GM18526 (cell line): ENCODE results near the gene GLYATL2.

Experiments
- POLR2A ChIP-seq: IDR thresholded peaks from 3 replicates; pipeline ENCODE4 v1.6.1; 2011; ENCODE audit not compliant: insufficient read length; ENCODE audit errors: extremely low read depth

The GLYATL2 gene

DNA sequence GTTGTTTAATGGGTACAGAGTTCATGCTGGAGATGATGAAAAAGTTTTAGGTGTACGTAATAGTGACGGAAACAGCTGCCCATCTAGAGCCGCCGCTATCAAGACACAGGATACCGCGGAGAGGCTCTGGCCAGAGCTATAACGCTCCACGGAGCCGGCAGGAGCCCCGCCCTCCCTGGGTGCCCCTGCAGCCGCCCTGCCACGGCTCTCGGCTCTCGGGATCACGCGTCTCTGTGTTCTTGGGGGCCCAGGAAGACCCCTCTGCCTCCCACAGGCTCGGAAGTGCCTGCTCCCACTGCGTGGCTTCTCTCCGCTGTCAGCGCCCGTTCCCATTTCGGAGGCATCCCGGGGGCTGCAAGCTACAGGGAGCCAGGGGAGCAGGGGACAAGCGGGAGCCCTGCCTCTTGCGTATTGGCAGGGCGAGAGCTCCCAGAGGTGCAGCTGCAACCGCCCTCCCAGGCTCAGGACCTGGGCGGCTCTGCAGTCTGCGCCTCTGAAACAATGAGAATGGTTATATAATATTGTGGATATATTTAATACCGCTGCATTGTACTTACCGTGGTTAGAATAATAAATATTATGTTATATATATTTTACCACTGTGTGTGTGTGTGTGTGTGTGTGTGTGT, 13.7 kb downstream of the GLYATL2 start:
- no peak for TF ChIP-seq POLR2A

DNA sequence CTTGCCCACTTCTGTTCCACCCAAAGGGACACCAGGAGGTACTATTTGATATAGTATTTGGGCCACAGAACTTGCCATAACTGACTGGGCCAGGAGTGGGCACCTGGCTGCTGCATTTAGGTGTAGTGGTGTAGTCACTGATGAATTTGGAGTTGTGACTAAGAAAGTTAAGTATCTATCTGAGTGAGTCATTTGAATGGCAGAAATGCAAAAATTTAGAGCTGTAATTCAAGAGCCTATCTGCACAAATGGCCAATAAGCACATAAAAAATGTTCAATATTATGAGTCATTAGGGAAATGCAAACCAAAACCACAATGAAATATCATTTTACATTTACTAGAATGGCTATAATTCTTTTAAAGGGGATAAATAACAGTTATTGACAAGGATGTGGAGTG, 14.7 kb downstream of the GLYATL2 start:
- no peak for TF ChIP-seq POLR2A

DNA sequence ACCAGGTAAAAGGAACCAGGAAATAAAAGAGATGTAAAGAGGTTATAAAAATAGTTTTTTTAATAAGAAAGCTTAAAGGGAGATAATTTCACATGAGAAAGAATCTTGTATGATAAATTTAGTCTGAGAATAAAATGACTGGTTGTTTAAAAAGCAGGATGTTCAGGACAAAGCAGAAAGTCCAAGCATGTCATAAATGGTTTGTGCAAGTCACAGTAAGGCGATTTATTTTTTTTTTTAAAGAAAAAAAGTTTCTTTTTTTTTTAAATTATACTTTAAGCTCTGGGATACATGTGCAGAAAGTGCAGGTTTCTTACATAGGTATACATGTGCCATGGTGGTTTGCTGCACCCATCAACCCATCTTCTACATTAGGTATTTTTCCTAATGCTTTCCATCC, 30.8 kb downstream of the GLYATL2 start:
- no peak for TF ChIP-seq POLR2A

DNA sequence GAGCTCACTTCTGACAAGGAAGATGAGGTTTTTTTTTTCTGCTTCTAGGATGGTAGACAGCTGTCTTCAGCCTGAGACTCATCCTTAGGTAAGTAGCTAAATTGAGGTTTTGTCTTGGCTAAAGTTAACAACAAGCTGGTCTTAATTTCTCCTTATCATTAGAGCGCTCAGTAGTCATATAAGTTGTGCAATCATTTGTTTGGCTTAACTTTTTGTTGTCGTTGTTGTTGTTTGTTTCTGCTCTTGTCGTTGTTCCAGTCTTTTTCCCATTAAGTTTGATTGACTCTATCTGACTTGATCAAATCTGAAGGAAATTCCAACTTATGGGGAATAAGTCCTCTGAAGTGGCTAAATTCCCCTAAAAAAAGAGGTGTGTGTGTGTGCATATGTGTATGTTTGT, 33.0 kb downstream of the GLYATL2 start:
- TF ChIP-seq POLR2A: no peak

DNA sequence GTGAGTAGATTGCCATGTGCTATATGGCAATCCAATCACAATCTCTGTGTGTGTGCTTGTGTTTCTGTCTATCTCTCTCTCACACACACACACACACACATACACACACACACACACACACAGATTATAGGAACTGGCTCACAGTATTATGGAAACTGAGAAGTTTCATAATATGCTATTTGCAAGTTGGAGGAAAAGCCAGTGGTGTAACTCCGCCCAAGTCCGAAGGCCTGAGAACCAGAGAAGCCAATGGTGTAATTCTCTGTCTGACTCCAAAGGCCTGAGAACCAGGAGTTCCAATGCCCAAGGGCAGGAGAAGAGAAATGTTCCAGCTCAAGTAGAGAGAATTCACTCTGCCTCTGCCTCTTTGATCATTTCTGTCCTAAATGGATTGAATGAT, 37.2 kb downstream of the GLYATL2 start:
- no peak for TF ChIP-seq POLR2A

DNA sequence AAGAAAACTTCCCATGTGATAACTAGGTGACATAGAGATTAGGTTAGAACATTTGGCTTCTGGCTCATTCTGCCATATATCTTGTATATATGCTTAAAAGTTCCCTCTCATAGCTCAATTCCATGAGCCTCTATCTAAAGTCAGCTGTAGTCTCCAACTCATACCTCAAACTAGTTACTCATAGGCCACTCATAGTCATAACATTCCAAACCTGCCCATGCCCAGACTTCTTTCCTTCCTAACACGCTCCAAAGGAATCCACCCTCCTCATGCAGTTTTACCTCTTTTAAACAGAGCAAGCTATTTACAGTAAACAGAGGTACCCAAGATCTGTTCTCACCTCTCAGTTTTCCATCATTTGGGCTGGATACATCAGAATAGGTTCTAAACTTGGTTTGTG, 39.4 kb downstream of the GLYATL2 start:
- no peak for TF ChIP-seq POLR2A

DNA sequence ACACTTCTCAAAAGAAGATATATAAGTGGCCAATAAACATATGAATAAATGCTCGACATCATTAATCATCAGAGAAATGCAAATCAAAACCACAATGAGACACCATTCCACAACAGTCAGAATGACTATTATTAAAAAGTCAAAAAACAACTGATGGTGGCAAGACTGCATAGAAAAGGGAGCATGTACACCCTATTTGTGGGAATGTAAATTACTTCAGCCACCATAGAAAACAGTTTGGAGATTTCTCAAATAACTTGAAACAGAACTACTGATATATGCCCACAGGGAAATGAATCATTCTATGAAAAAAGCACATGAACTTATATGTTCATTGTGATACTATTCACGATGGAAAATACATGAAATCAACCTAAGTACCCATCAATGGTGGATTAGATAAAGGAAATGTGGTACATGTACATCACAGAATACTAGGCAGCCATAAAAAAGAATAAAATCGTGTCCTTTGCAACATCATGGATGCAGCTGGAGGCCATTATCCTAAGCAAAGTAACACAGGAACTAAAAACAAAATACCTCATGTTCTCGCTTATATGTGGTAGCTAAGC, 42.4 kb downstream of the GLYATL2 start:
- no peak for TF ChIP-seq POLR2A

DNA sequence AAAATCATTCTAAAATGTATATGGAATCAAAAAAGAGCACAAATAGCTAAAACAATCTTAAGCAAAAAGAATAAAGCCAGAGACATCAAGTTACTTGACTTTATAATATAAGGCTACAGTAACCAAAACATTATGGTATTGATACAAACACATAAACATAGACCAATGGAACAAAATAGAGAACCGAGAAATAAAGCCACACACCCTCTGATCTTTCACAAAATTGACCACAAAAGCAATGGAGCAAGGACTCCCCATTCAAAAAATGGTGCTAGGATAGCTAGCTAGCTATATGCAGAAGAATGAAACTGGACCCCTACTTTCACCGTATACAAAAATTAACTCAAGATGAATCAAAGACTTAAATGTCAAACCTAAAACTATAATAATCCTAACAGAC, 43.2 kb downstream of the GLYATL2 start:
- no peak for TF ChIP-seq POLR2A

DNA sequence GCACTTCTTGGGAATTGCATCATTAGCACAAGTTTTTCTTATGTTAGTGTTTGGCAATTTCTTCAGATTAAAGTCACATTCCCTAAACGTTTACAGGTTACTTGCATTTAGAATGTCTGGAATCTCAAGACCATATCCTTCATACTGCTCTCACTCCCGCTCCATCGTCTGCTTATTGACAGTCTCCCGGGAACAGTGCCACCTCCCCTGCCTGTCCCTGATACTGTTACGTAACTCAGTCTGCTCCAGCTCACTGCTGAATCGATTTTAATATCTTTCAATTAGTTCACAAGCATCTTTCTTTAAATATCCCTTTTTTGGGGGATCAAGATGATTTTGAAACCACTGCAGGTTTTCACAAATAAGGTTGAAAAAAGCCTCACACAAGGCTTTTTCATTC, 48.2 kb downstream of the GLYATL2 start:
- TF ChIP-seq POLR2A: no peak

DNA sequence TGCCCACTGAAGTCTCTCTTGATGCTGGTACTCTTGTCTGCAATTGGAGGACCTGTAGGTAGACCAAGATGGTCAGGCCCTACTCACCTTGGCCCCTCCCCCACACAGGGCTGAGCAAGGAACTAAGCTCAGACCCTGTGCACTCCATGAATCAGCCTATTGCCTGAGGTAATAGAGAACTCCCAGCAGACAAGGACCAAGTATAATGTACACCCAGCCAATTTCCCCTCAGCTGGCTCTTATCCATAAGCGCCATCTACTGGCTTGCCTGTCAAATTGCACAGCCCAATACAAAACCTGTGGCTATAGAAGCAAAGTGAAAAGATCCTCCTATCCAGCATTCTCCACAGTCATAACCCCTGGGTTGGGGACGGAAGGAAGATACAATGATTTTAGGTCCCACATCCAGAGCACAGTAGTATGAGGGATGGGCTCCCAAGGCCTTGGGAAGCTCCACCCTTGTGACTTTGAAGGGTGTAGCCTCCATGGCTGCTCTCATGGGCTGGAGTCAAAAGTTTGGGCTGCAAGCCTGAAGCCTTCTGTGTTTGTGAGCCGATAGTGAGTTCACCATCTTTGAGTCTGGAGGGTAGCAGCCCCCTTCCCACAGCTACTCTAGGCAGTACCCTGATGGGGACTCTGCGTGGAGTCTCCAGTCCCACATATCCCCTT, 56.0 kb downstream of the GLYATL2 start:
- TF ChIP-seq POLR2A: no peak

DNA sequence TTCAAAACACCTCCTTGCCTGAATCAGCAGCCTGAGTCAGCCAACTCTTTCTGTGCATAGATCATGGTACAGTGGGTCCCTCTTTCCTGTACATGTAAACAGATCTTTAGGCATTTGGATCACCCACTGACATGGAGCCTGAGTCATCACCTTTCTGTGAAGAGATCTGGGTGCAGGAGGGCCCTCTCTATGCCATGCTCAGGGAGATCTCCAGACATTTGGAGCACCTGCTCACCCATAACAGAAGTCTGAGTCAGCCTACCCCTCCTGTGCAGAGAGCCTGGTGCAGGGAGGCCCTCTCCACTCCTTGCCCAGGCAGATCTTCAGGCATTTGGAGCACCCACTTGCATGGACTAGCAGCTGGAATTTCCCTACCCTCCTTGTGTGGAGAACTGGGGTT, 56.6 kb downstream of the GLYATL2 start:
- no peak for TF ChIP-seq POLR2A

DNA sequence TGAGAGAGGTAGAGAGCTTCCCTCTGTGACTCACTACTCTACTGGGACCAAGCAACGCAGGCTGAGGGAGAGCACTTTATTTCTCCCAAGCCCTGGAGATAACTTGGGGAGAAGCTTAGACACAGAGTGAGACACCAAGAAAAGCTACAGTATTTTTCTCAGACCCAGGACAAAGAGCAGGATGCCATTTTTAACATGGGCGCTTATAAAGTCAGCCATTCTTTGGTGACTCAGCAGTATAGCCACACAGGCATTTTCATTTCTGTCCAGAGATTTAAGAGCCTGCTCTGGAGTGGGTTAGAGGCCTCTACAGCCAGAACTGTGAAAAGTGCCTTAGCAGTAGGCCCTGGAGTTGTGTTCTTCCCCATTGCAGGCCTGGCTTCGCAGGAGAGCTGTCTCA, 57.8 kb downstream of the GLYATL2 start:
- TF ChIP-seq POLR2A: no peak

DNA sequence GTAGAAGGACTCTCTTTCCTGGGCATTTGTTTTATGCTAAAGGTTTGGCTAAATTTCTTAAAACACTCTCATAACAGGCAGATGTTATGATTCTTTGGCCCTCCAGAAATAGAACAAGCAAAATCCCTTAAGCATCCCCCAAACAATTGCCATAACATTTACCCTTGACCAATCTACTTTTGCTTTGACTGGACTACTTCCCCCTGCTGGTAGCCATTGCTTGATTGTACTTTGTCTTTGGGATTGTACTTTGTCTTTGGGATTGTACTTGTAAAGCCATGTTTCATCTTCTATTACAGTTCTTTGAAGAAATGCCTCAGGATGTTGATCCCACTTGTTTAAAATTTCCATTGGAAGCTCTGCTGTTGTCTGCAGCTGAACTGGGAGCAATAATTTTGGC, 59.5 kb downstream of the GLYATL2 start:
- TF ChIP-seq POLR2A: no peak
